Activated CD8-positive, alpha-beta memory T cell treated with anti-CD3 and anti-CD28 coated beads, Interleukin-2, amount 50 U/mL, for 4 hours (primary cell): ENCODE results near the gene PSMC2.

Experiments
- DNase-seq: peaks from one replicate; pipeline ENCODE4 v3.0.0-alpha.2; 2020

The PSMC2 gene

GRCh38 chr7:103347507-103348267 lies at the start of gene PSMC2:
Gene PSMC2 (plus strand): TSS chr7:103347643. CDS start chr7:103347712, 69 bp downstream.
- DNase-seq: peak; percentile 77

GRCh38 chr7:103297837-103298179 lies 49.6 kb upstream of the PSMC2 start:
- no peak for DNase-seq

- no peak for DNase-seq
Observed at GRCh38 chr7:103299660-103300059, 47.8 kb upstream of the PSMC2 start.

GRCh38 chr7:103301441-103301840 lies 46.0 kb upstream of the PSMC2 start:
- no peak for DNase-seq

GRCh38 chr7:103307503-103308231 lies 39.8 kb upstream of the PSMC2 start:
- no peak for DNase-seq

- no peak for DNase-seq
Observed at GRCh38 chr7:103314852-103315251, 32.6 kb upstream of the PSMC2 start.

- DNase-seq: no peak
Observed at GRCh38 chr7:103316380-103316941, 31.0 kb upstream of the PSMC2 start.

- DNase-seq: no peak
Observed at GRCh38 chr7:103317009-103317408, 30.4 kb upstream of the PSMC2 start.

GRCh38 chr7:103325744-103326143 lies 21.7 kb upstream of the PSMC2 start:
- DNase-seq: no peak

- DNase-seq: no peak
Observed at GRCh38 chr7:103336761-103337160, 10.7 kb upstream of the PSMC2 start.

- DNase-seq: no peak
Observed at GRCh38 chr7:103338864-103339263, 8.6 kb upstream of the PSMC2 start.

GRCh38 chr7:103341466-103341865 lies 6.0 kb upstream of the PSMC2 start:
- no peak for DNase-seq

GRCh38 chr7:103343332-103343731 lies 4.1 kb upstream of the PSMC2 start:
- no peak for DNase-seq

GRCh38 chr7:103343758-103344452 lies 3.5 kb upstream of the PSMC2 start:
- DNase-seq: peak; percentile 54

GRCh38 chr7:103344453-103345149 lies 2.8 kb upstream of the PSMC2 start, which contains the start of gene DNAJC2:
Gene DNAJC2 (minus strand): TSS chr7:103344767. CDS start chr7:103344622, 145 bp downstream.
- DNase-seq: peak; percentile 81

- DNase-seq: no peak
Observed at GRCh38 chr7:103346396-103346795, 1.0 kb upstream of the PSMC2 start.

GRCh38 chr7:103348452-103348851 lies 1.0 kb downstream of the PSMC2 start:
- DNase-seq: no peak

GRCh38 chr7:103348959-103349358 lies 1.5 kb downstream of the PSMC2 start:
- no peak for DNase-seq

GRCh38 chr7:103349805-103350204 lies 2.4 kb downstream of the PSMC2 start:
- no peak for DNase-seq

GRCh38 chr7:103369432-103369831 lies 22.0 kb downstream of the PSMC2 start:
- DNase-seq: no peak

GRCh38 chr7:103373866-103374643 lies 26.6 kb downstream of the PSMC2 start:
- no peak for DNase-seq
